AG04449 (cell line): ENCODE measurements around the gene DIPK1B.

Experiments
- CTCF ChIA-PET: fragments of 350-600 bp; formaldehyde crosslinking; extraction: SDS; loops from one replicate; lab custom pipeline; 2021; ENCODE audit warnings: antibody characterized with exemption; lab: Yijun Ruan, JAX
- POLR2A ChIA-PET: fragments of 400-600, 350-600 bp; formaldehyde crosslinking; extraction: SDS; loops from one replicate; lab custom pipeline; 2020; ENCODE audit warnings: antibody characterized with exemption, inconsistent platforms; lab: Yijun Ruan, JAX
- DNase-seq: peaks from one replicate; pipeline ENCODE4 v3.0.0-alpha.2; 2010; ENCODE audit warnings: low read depth, low spot score
- H3K4me3 ChIP-seq: 2 replicates; pipeline ENCODE4 v1.5.1; 2011; ENCODE audit warnings: low read depth, mild to moderate bottlenecking, control low read depth, low read length
- CTCF ChIP-seq: IDR thresholded peaks from one replicate; pipeline ENCODE4 v1.5.1; 2011; ENCODE audit warnings: mild to moderate bottlenecking, moderate library complexity, low read length, control low read depth, inconsistent platforms; ENCODE audit not compliant: insufficient read depth; ENCODE audit errors: missing control alignments

DIPK1B gene

GRCh38 chr9:136681945-136682699, 30.2 kb upstream of the DIPK1B start:
- no peak overlapping the region for H3K4me3 ChIP-seq
- POLR2A ChIA-PET = interaction anchor here (0.7 to 1.0 kb wide), 2 partner anchors 10 to 46 kb away, joined by 3 read pairs; no protein-coding TSS in a partner anchor
- CTCF ChIA-PET = interaction anchor here (0.9 to 4.2 kb wide), 5 partner anchors 10 to 47 kb away, joined by 3 to 48 read pairs (median 3); no protein-coding TSS in a partner anchor
- TF ChIP-seq CTCF = no peak
- no peak for DNase-seq

- CTCF ChIA-PET = interaction anchor here (0.9 to 4.2 kb wide), 3 partner anchors 11 to 45 kb away, joined by 3 to 48 read pairs (median 11); no protein-coding TSS in a partner anchor
- no peak for TF ChIP-seq CTCF
- POLR2A ChIA-PET = interaction anchor here (0.7 to 1.0 kb wide), 2 partner anchors 10 to 45 kb away, joined by 3 read pairs; no protein-coding TSS in a partner anchor
- no peak overlapping the region for H3K4me3 ChIP-seq
- no peak for DNase-seq
Measured at GRCh38 chr9:136682710-136683109, 29.7 kb upstream of the DIPK1B start.

GRCh38 chr9:136683173-136683745, 29.1 kb upstream of the DIPK1B start:
- no peak overlapping the region for H3K4me3 ChIP-seq
- TF ChIP-seq CTCF = no peak
- no peak for DNase-seq
- ChIA-PET POLR2A (no interaction called here), CTCF (interaction anchor here (4.0 to 4.2 kb wide), 2 partner anchors 11 to 17 kb away, joined by 11 to 48 read pairs; no protein-coding TSS in a partner anchor)

- POLR2A ChIA-PET = no interaction called here
- no peak for TF ChIP-seq CTCF
- CTCF ChIA-PET = interaction anchor here (4.2 kb wide), 1 partner anchor 12 kb away, joined by 48 read pairs; no protein-coding TSS in a partner anchor
Measured at GRCh38 chr9:136683755-136684154, 28.6 kb upstream of the DIPK1B start.

GRCh38 chr9:136684339-136684738, 28.0 kb upstream of the DIPK1B start:
- no peak for DNase-seq
- ChIA-PET POLR2A (no interaction called here), CTCF (interaction anchor here (4.2 kb wide), 1 partner anchor 12 kb away, joined by 48 read pairs; no protein-coding TSS in a partner anchor)
- H3K4me3 ChIP-seq = no peak overlapping the region
- no peak for TF ChIP-seq CTCF

More at GRCh38 chr9:136683755-136684154, 28.6 kb upstream of the DIPK1B start:
- H3K4me3 ChIP-seq = no peak overlapping the region
- no peak for DNase-seq

- no peak for DNase-seq
- H3K4me3 ChIP-seq = no peak overlapping the region
- ChIA-PET CTCF (interaction anchor here (2.9 to 4.2 kb wide), 2 partner anchors 12 to 13 kb away, joined by 21 to 48 read pairs; no protein-coding TSS in a partner anchor), POLR2A (no interaction called here)
- TF ChIP-seq CTCF = no peak
Measured at GRCh38 chr9:136684799-136685198, 27.6 kb upstream of the DIPK1B start.
